GM12864 (cell line): ENCODE data around the gene IQCK.
"Not testable (repeated sequence)": the region's sequence is repeated elsewhere in the genome, so short reads cannot be mapped to it uniquely, and the experiment has no call there.

ENCODE experiments used
- DNase-seq: peaks from one replicate; pipeline ENCODE4 v3.0.0-alpha.2; 2011; ENCODE audit warnings: low read depth
- H3K4me3 ChIP-seq: 2 replicates; pipeline ENCODE4 v1.5.1; 2011; ENCODE audit warnings: mild to moderate bottlenecking, low read depth, low read length, control low read depth
- TF ChIP-seq, protein P1 (sequence below): IDR thresholded peaks from 2 replicates; pipeline ENCODE4 v1.5.1; 2011; ENCODE audit warnings: low read depth, mild to moderate bottlenecking, moderate library complexity, low read length, control low read depth, inconsistent platforms; ENCODE audit errors: missing control alignments

Gene IQCK, protein sequence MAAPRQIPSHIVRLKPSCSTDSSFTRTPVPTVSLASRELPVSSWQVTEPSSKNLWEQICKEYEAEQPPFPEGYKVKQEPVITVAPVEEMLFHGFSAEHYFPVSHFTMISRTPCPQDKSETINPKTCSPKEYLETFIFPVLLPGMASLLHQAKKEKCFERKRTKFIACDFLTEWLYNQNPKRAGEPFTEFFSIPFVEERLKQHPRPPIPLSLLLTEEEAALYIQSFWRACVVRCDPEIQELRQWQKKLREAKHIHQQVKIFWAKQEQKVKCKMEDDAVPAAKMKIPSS

GRCh38 chr16:19717741-19718623 is at the start of gene IQCK, which contains the start of gene KNOP1:
IQCK (plus strand) TSS chr16:19718271; CDS start chr16:19718307, 36 bp downstream.
KNOP1 (minus strand) TSS chr16:19718227; CDS start chr16:19715035, 3,192 bp downstream.
- TF ChIP-seq, protein P1, sequence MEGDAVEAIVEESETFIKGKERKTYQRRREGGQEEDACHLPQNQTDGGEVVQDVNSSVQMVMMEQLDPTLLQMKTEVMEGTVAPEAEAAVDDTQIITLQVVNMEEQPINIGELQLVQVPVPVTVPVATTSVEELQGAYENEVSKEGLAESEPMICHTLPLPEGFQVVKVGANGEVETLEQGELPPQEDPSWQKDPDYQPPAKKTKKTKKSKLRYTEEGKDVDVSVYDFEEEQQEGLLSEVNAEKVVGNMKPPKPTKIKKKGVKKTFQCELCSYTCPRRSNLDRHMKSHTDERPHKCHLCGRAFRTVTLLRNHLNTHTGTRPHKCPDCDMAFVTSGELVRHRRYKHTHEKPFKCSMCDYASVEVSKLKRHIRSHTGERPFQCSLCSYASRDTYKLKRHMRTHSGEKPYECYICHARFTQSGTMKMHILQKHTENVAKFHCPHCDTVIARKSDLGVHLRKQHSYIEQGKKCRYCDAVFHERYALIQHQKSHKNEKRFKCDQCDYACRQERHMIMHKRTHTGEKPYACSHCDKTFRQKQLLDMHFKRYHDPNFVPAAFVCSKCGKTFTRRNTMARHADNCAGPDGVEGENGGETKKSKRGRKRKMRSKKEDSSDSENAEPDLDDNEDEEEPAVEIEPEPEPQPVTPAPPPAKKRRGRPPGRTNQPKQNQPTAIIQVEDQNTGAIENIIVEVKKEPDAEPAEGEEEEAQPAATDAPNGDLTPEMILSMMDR: no peak
- DNase-seq: peak; percentile 62

GRCh38 chr16:19672378-19672777 is 45.7 kb upstream of the IQCK start:
- DNase-seq: no peak
- TF ChIP-seq, protein P1: no peak
- no peak overlapping the region for H3K4me3 ChIP-seq

More at GRCh38 chr16:19717741-19718623, at the start of gene IQCK, which contains the start of gene KNOP1:
- H3K4me3 ChIP-seq: peak within 1 kb of the TSS; percentile 91

DNA sequence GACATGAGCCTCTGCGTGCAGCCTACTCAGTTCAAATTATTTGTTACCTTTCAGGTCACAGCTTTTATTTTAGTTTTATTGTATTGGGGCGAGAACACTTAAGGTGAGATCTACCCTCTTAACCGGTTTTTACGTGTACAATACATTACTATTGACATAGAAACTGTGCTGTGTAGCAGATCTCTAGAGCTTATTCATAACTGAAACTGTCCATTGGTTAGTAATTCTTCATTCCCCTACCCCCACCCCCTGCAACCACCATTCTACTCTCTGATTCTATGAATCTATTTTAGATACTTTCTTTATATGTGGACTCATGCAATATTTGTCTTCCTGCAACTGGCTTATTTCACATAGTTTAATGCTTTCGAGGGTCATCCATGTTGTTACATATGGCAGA is 43.6 kb upstream of the IQCK start:
- TF ChIP-seq, protein P1: no peak
- no peak overlapping the region for H3K4me3 ChIP-seq
- no peak for DNase-seq

GRCh38 chr16:19677402-19677801 is 40.7 kb upstream of the IQCK start:
- DNase-seq: no peak
- no peak overlapping the region for H3K4me3 ChIP-seq
- TF ChIP-seq, protein P1: no peak

DNA sequence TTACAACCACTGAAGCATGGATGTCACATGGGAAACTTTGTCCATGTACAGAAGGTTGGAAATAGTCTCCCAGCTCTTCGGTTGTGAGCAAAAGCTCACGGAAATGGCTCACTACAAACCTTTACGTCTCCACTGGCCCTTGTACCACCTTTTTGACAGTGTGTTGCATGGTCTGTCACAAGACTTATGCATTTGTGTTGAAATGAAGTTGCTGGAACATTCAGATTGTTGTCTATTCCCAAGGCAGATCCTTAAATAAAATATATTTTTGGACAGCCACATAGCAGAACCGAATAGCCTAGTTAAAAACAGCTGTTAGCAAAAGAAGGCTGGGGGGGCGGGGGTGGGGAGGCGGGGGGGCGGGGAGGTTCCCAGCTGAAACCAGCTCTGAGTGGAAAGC is 39.3 kb upstream of the IQCK start:
- no peak for DNase-seq
- no peak overlapping the region for H3K4me3 ChIP-seq
- TF ChIP-seq, protein P1: no peak

GRCh38 chr16:19679281-19679680 is 38.8 kb upstream of the IQCK start:
- DNase-seq: not testable (repeated sequence)

GRCh38 chr16:19680881-19681340 is 37.2 kb upstream of the IQCK start:
- no peak for DNase-seq
- TF ChIP-seq, protein P1: no peak
- no peak overlapping the region for H3K4me3 ChIP-seq

More at GRCh38 chr16:19679281-19679680, 38.8 kb upstream of the IQCK start:
- H3K4me3 ChIP-seq: not testable (repeated sequence)
